Fibroblast of peridontal ligament (primary cell): ENCODE results near the gene RPP25.
"Not testable (repeated sequence)": the region's sequence is repeated elsewhere in the genome, so short reads cannot be mapped to it uniquely, and the experiment has no call there.

ENCODE experiments used
- DNase-seq: peaks from one replicate; pipeline ENCODE4 v3.0.0-alpha.2; 2010; ENCODE audit errors: extremely low read depth

Gene RPP25

GRCh38 chr15:74962671-74963070 lies 6.1 kb upstream of the RPP25 start:
- no peak for DNase-seq

DNA sequence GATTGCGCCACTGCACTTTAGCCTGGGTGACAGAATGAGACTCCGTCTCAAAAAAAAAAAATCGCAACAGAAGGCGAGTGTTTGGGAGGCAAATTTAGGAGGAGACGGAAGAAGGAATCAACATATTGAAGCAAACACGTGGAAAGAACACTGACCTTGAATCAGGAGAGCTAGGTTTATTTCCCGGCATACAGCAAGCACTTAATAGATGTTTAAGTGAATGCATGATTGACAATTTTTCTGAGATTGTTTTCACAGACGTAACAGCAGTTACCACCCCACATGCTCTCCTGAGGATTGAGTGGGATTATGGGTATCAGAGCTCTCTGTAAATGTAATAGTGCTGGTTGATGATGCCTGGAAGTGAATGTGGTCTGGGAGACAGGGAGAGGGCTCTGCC lies 5.6 kb upstream of the RPP25 start:
- DNase-seq = no peak

- DNase-seq = no peak
Measured at GRCh38 chr15:74961616-74962015, 5.0 kb upstream of the RPP25 start.

GRCh38 chr15:74960995-74961588 lies 4.5 kb upstream of the RPP25 start:
- no peak for DNase-seq

DNA sequence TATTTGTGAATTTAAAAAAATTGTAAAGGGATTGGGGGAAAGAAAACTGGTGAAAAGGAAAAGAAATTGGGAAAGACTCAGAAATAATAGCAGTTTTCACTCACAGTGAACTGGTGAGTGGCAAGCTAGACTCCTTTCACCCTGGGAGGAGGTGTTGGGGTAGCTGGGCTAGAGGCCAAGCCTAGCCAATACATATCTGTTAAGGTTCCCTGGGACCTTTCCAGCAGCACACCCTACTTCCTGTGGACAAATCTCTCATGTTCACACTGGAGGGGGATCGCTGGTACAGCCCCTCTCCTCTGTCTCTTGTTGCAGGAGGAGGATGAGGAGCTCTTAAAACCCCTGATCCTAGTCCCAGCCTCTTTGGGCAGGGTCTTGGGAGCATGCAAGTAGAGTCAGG lies 3.7 kb upstream of the RPP25 start:
- no peak for DNase-seq

DNA sequence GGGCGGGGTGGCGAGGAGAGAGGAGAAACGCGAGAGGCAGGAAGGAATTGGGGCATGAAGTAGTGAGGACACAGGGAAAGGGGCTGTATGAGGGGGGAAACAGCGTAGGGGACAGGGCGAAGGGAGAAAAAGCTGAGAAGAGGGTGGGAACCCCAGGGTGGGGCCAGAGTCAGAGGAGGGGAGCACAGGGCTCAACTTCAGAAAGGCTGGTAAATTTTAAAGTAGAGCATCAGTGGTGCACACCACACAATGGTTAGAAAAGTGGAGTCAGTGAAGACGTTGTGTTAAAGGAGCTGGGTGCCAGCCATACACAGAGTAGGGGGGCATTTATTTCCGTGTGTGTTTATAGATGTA lies 3.0 kb upstream of the RPP25 start:
- DNase-seq = no peak

DNA sequence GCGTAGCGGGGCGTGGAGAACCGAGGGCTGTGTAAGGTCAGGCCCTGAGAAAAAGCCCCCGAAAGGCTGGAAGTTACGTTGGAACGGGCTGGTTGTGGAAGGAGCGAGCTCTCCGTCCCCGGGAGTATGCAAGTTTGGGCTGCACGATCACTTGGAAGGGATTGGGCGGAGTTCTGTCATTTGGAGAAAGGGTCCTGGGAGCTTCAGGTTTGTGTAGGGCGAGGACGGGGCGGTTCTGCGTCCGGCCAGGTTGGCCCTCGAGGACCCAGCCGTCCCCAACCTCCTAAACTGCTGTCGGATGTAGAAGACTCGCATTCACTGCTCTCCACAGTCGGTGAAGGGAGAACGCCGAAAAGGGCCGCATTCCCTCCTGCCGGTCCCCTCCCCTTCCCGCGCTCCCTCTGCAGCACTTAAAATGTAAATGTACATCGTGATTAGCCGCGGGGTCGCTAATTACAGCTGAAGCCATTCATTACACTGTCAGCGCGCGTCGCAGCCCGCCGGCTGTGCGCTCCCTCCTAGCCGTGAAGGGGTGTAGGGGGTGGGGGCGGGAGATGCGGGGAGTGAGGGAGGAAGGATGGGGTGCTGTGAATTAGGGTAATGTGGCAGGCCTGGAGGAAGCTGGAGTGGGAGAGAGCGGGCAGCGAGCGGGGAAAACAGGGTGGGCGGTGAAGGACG lies 2.5 kb upstream of the RPP25 start:
- no peak for DNase-seq

- DNase-seq = no peak
Measured at GRCh38 chr15:74958320-74958907, 1.8 kb upstream of the RPP25 start.

DNA sequence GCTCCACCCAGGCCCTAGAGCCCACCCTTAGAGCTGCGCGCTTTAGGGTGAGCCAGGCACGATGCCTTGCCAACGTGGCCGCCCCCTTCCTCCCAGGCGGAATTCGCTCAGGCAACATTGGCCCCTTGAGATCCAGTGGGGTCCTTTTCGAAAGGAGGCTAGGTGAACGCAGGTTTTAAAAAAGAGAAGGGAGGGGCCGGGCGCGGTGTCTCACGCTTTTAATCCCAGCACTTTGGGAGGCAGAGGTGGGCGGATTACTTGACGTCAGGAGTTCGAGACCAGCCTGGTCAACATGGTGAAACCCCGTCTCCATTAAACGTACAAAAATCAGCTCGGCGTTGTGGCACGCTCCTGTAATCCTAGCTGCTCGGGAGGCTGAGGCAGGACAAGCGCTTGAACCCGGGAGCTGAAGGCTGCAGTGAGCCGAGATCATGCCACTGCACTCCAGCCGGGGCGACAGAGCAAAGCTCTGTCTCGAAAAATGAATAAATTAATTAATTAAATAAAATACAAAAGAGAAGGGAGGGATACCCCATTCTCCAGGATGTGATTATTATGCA lies 984 bp upstream of the RPP25 start:
- no peak for DNase-seq

DNA sequence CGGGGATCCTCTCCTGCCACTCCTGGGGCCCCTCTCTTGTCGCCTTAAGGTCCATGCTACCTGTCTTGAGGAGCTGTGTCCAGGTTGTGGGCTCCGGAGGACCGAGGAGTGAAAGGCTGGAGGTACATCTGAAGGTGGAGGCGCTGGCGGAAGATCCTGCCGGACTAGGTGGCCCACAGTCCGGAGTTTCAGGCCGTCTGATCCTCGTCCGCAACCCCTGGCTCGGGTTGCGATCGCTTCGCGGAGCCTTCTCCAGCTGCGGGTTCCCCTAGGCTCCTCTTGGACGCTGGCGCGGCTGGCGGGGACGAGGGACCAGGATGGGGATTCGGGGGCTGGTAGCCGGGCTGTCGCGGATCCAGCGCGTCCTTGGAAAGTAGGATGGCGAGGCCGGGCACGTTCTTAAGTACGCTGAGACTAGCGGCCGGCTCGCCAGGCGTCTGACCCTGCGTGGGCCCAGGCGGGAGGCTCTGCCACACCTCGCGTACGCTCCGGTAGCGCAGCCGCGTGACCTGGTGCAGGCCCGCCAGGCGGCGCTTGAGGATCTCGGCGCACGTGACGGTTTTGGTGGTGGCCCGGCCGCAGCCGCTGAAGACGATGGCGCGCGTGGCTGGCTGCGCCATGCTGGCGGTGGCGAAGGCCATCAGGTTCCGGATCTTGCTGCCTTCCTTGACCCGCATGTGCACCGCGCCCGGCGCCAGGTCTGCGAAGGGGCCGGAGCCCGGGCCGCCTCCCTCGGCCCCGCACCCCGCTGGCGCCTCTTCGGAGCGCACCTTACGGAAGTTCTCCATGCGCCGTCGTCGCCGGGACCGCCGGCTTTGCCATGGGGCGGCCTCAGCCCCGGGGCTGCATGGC lies 550 bp downstream of the RPP25 start:
- DNase-seq = peak; percentile 12

DNA sequence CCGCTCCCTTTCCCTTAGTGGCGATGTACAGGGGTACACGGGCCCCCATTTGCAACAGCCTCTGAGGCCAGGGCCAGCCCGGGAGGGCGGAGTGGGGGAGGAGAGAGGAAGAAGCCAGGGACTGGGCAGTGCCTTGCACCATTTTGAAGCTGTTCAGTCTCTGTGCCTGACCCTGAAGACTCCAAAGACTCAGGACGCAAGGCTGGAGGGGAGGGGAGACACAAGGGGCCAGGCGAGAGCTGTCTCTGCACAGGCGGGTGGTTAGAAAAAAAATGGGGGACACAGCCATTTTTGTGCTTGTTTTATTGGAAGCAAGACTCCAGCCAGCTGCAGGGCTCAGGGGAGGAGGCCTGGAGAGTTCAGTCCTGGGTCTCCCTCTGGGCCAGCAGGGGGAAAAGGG lies 1.6 kb downstream of the RPP25 start:
- DNase-seq = no peak

DNA sequence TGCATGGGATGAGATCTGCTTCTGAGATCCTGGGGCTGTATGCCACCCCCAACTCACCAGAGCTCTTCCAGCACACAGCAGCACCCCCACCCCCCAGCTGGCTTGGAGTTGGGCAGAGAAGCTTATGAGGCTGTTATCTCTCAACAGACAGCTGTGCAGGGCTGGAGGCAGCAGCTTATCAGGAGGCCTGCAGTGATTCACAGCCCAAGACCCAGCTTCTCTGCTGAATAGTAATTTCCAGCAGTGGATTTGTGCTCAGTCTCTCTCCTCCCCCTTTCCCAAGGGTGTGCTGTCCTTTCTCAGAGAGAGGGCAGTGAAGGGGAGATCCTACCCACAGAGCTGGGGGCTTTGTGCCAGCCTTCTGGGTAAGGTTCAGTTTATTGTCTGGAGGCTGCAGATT lies 2.1 kb downstream of the RPP25 start:
- no peak for DNase-seq

DNA sequence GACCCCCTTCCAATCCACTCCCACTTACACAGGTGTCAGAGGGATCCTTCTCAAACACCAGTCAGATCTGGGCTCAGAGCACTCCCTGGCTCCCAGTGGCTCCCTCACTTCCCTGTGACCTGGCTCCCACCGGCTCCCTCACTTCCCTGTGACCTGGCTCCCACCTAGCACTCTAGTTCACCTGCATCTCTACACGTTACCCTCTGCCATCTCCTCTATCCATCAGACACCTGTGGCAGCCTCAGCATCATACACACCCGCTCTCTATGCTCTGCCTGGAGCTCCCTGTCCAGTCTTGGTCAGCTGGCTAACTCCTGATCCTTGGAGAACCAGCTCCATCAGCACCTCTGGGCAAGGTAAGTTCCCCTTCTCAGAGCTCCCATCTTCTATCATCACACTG lies 5.6 kb downstream of the RPP25 start:
- DNase-seq = no peak

- DNase-seq = peak; percentile 81
Measured at GRCh38 chr15:74950078-74950908, 6.3 kb downstream of the RPP25 start.

DNA sequence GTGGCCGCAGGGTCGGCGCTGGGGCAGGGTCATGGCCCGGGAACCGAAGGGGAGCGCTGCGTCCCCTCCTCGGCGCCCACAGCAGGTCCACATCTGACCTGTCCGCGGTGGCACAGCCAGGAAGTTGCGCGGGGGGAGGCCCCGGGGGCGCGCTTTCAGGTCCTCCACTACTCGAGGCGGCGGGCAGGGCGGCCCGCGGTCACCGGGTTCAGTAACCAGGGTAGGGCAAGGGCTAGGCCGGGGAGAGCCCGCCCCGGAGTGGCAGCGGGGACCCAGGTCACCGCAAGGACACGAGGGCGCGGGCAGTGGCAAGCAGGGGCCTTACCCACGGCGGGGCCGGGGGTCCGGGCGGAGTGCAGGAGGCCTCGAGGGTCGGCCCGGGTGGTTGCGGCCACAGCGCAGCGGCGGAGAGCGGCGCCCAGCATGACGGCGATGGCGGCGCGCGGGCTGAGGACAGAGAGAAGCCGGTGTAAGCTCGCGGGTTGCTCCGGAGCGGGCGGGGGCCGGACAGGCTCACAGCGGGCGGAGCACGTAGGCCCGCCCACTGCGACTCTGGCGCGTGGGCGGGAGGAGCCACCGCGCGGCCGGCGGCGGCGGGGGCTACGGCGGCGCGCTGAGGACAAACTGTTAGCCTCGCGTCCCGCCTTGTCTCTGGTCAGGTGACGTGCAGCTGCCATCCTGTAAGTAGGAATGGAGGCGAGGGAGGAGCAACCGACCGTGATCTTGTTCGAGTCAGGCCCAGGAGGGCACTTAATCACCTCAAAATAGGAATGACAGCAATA lies 18.8 kb downstream of the RPP25 start, which contains the start of gene COX5A:
Gene COX5A, minus strand, starts transcription at position 484 of the 782 bp plus-strand sequence. Its CDS starts 59 bp downstream, at position 425.
- DNase-seq = peak; percentile 94

GRCh38 chr15:74937272-74937589 lies 19.3 kb downstream of the RPP25 start:
- no peak for DNase-seq

GRCh38 chr15:74935193-74935592 lies 21.4 kb downstream of the RPP25 start:
- DNase-seq = not testable (repeated sequence)

GRCh38 chr15:74933573-74933972 lies 23.0 kb downstream of the RPP25 start:
- no peak for DNase-seq

DNA sequence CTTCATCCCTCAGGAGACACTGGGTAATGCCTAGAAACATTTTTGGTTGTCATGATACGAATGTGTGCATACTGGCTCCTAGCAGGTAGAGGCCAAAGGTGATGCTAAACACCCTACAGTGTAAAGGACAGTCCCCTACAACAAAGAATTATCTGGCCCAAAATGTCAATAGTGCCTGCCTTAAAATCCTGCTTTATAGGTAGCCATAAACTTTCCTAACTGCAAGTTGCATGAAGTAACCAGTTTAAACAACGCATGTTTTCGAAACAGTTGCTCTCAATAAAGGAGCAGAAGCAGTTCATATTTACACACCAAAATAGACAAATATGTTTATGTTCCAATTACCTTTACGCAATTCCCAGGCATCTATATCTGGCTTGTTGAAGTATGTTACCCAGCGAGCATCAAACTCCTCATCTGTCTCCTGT lies 27.8 kb downstream of the RPP25 start:
- DNase-seq = no peak

DNA sequence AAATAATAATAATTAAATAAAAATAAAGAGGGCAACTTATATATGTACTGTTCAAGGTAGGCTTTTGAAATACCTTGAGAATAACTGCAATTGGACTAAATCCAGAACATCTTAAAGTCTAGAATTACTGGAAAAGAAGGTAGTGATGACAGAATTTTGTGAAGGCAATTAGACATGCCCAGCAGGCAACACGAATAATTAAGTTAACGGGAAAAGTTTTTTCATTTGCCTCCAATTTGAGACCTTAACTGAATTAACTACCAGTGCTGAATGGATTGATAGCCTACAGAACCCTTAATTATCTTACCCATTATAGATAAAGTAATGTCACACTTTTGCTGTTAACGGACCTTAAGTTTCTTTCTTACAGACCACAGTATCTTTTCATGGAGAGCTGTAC lies 32.0 kb downstream of the RPP25 start:
- no peak for DNase-seq

GRCh38 chr15:74920456-74920855 lies 36.1 kb downstream of the RPP25 start:
- DNase-seq = no peak
